ENCODE results near the gene SEC24A.
"Not testable (repeated sequence)": the region's sequence is repeated elsewhere in the genome, so short reads cannot be mapped to it uniquely, and the experiment has no call there.

Gene SEC24A

GRCh38 chr5:134647750-134648424 lies 698 bp upstream of the SEC24A start:
- Histone ChIP-seq H3K27ac (peak overlapping the region; percentile 87 to 99 (median 97)), H3K4me3 (peak overlapping the region; percentile 60 to 98 (median 80))

GRCh38 chr5:134649163-134649835 lies 714 bp downstream of the SEC24A start:
- peak overlapping the region; percentile 60 to 98 (median 80) for H3K4me3 ChIP-seq
- peak overlapping the region; percentile 87 to 99 (median 97) for H3K27ac ChIP-seq

GRCh38 chr5:134650660-134651059 lies 2.1 kb downstream of the SEC24A start:
- peak overlapping the region in 1 of 7 experiments; percentile 97 for H3K4me3 ChIP-seq
- not testable (repeated sequence) for H3K27ac ChIP-seq

GRCh38 chr5:134651531-134651930 lies 2.9 kb downstream of the SEC24A start:
- Histone ChIP-seq H3K27ac (no peak overlapping the region), H3K4me3 (no peak overlapping the region)

GRCh38 chr5:134656690-134657089 lies 8.1 kb downstream of the SEC24A start:
- no peak overlapping the region for H3K27ac ChIP-seq
- H3K4me3 ChIP-seq: no peak overlapping the region

GRCh38 chr5:134659456-134659855 lies 10.9 kb downstream of the SEC24A start:
- Histone ChIP-seq H3K27ac (no peak overlapping the region), H3K4me3 (no peak overlapping the region)

- no peak overlapping the region for H3K27ac ChIP-seq
- no peak overlapping the region for H3K4me3 ChIP-seq
These were observed 11.3 kb downstream of the SEC24A start for GRCh38 chr5:134659922-134660321.

GRCh38 chr5:134662971-134663370 lies 14.4 kb downstream of the SEC24A start:
- Histone ChIP-seq H3K4me3 (no peak overlapping the region), H3K27ac (no peak overlapping the region)

- H3K4me3 ChIP-seq: no peak overlapping the region
- H3K27ac ChIP-seq: no peak overlapping the region
These were observed 15.9 kb downstream of the SEC24A start for GRCh38 chr5:134664448-134664847.

GRCh38 chr5:134673546-134673945 lies 25.0 kb downstream of the SEC24A start:
- H3K27ac ChIP-seq, H3K4me3 ChIP-seq: not testable (repeated sequence)

GRCh38 chr5:134677357-134677756 lies 28.8 kb downstream of the SEC24A start:
- not testable (repeated sequence) for H3K27ac ChIP-seq, H3K4me3 ChIP-seq

GRCh38 chr5:134690144-134690543 lies 41.6 kb downstream of the SEC24A start:
- not testable (repeated sequence) for H3K27ac ChIP-seq, H3K4me3 ChIP-seq

GRCh38 chr5:134692722-134693121 lies 44.1 kb downstream of the SEC24A start:
- Histone ChIP-seq H3K27ac (no peak overlapping the region), H3K4me3 (no peak overlapping the region)

GRCh38 chr5:134708301-134708700 lies 59.7 kb downstream of the SEC24A start:
- Histone ChIP-seq H3K4me3 (no peak overlapping the region), H3K27ac (no peak overlapping the region)

- Histone ChIP-seq H3K27ac (no peak overlapping the region), H3K4me3 (no peak overlapping the region)
These were observed 65.5 kb downstream of the SEC24A start for GRCh38 chr5:134714120-134714519.

GRCh38 chr5:134714541-134714940 lies 66.0 kb downstream of the SEC24A start:
- no peak overlapping the region for H3K4me3 ChIP-seq
- H3K27ac ChIP-seq: no peak overlapping the region

- not testable (repeated sequence) for H3K4me3 ChIP-seq, H3K27ac ChIP-seq
These were observed 66.9 kb downstream of the SEC24A start for GRCh38 chr5:134715466-134715865.

- Histone ChIP-seq H3K27ac (no peak overlapping the region), H3K4me3 (no peak overlapping the region)
These were observed 76.3 kb downstream of the SEC24A start for GRCh38 chr5:134724872-134725271.

GRCh38 chr5:134732819-134733218 lies 84.2 kb downstream of the SEC24A start:
- no peak overlapping the region for H3K27ac ChIP-seq
- no peak overlapping the region for H3K4me3 ChIP-seq

GRCh38 chr5:134735243-134735642 lies 86.7 kb downstream of the SEC24A start:
- H3K27ac ChIP-seq: no peak overlapping the region

GRCh38 chr5:134736173-134736812 lies 87.7 kb downstream of the SEC24A start:
- Histone ChIP-seq H3K27ac (peak overlapping the region in 1 of 21 experiments; percentile 30), H3K4me3 (no peak overlapping the region)

More at GRCh38 chr5:134735243-134735642, 86.7 kb downstream of the SEC24A start:
- H3K4me3 ChIP-seq: no peak overlapping the region
